AG09309 (cell line): ENCODE results near the gene ZNF587.
"Not testable (repeated sequence)": the region's sequence is repeated elsewhere in the genome, so short reads cannot be mapped to it uniquely, and the experiment has no call there.

Experiments
- DNase-seq: peaks from one replicate; pipeline ENCODE4 v3.0.0-alpha.2; 2010; ENCODE audit warnings: low read depth
- H3K4me3 ChIP-seq: 2 replicates; pipeline ENCODE4 v1.5.1; 2011; ENCODE audit warnings: mild to moderate bottlenecking, low read depth, low read length, moderate library complexity; ENCODE audit not compliant: control insufficient read depth
- CTCF ChIP-seq: IDR thresholded peaks from 2 replicates; pipeline ENCODE4 v1.5.1; 2011; ENCODE audit warnings: mild to moderate bottlenecking, low read depth, low read length, inconsistent platforms; ENCODE audit not compliant: insufficient read depth, control insufficient read depth; ENCODE audit errors: missing control alignments

The ZNF587 gene

GRCh38 chr19:57812226-57812625 is 37.4 kb upstream of the ZNF587 start:
- no peak for TF ChIP-seq CTCF
- DNase-seq: no peak
- H3K4me3 ChIP-seq: no peak overlapping the region

DNA sequence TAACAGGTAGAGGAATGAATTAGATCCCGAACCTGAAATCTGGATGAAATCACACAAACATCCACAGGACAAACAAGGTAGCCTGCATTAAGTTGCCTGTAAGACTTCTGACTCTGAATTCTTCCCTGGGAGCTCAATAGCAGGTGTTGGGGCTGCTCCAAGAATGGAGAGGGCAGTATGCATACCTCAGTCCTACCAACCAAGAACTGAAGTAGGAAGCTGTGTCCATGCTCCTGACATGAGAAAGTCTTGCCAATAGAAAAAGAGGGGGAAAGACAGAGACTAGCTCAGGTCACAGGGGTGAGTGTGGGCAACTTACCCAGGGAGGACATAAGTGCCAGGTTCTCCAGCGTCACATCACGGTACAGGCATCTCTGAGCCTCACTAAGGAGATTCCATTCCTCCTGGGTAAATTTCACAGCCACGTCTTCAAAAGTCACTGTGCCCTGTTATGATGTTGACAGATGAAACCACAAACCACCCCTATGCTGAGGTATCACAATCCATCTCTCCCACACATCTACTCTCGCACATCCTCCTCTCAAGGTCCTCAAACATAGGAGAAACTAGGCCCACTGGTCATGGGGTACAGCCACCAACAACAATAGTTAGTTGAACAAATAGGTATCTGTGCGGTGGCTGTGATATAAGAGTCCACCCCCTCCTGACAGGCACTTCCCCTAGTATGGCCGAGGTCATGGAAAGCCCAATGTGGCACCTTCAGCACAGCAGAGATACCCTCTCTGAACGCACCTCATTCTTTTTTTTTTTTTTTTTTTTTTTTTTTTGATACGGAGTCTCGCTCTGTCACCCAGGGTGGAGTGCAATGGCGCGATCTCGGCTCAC is 36.5 kb upstream of the ZNF587 start:
- not testable (repeated sequence) for DNase-seq, H3K4me3 ChIP-seq

GRCh38 chr19:57813919-57814504 is 35.6 kb upstream of the ZNF587 start:
- no peak for TF ChIP-seq CTCF
- H3K4me3 ChIP-seq: peak overlapping the region; percentile 93
- DNase-seq: no peak

- TF ChIP-seq CTCF: no peak
- DNase-seq: peak; percentile 56
- H3K4me3 ChIP-seq: peak within 1 kb of the TSS; percentile 93
Observed at GRCh38 chr19:57814505-57815246, 35.0 kb upstream of the ZNF587 start, which contains the start of gene ZNF552. ZNF552 (minus strand) TSS chr19:57814913; CDS start chr19:57814743, 170 bp downstream.

DNA sequence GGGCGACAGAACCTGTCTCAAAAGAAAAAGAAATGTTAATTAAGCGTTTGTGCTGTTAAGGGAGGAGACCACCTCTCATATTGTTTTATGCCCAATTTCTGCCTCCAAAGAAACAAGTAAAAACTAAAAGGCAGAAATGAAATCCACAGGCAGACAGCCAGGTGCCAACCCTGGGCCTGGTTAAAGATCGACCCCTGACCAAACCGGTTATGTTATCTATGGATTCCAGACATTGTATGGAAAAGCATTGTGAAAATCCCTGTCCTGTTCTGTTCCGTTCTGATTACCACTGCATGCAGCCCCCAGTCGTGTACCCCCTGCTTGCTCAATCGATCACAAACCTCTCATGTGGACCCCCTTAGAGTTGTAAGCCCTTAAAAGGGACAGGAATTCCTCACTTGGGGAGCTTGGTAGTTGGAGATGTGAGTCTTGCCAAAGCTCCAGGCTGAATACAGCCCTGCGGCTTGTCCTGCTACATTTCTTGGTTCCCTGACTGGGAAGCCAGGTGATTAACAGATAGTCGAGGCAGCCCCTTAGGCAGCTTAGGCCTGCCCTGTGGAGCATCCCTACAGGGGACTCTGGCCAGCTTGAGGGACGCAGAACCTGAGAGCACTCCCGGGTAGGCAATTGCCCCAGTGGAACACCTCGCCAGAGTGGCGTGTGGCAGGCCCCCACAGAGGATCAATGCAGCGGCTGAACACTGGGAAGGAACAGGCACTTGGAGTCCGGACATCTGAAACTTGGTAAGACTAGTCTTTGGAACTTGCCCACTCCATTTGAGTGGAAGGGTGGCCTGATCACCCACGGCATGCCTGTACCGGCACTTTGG is 34.2 kb upstream of the ZNF587 start:
- no peak for DNase-seq
- no peak overlapping the region for H3K4me3 ChIP-seq
- TF ChIP-seq CTCF: no peak

DNA sequence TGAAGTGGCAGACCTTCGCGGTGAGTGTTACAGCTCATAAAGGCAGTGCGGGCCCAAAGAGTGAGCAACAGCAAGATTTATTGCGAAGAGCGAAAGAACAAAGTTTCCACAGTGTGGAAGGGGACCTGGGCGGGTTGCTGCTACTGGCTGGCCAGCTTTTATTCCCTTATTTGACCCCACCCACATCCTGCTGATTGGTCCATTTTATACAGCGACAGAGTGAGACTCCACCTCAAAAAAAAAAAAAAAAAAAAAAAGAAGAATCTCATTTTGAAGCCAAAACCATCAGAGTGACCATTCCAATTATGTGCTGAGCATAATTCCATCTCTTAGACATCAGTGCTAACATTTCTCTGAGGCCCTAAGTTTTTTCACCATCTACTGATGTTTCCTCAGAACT is 33.0 kb upstream of the ZNF587 start:
- H3K4me3 ChIP-seq: no peak overlapping the region
- no peak for DNase-seq
- TF ChIP-seq CTCF: no peak

GRCh38 chr19:57817976-57818375 is 31.7 kb upstream of the ZNF587 start:
- DNase-seq: no peak
- TF ChIP-seq CTCF: no peak

More at GRCh38 chr19:57817976-57818375, 31.7 kb upstream of the ZNF587 start:
- no peak overlapping the region for H3K4me3 ChIP-seq
